Naive thymus-derived CD8-positive, alpha-beta T cell (primary cell): ENCODE data around the gene SLC29A4. TPM values are rescaled to one million over a fixed set of nuclear protein-coding genes. Genes with fewer than 3 reads are reported as not detected.
A peak's percentile ranks its signal among the peaks of the same experiment; 100 is the strongest.
"Not testable (repeated sequence)": the region's sequence is repeated elsewhere in the genome, so short reads cannot be mapped to it uniquely, and the experiment has no call there.

ENCODE experiments used
- ATAC-seq, 2 donors: fragments of 150-1000 bp; cut with Tn5 transposase in 1 of 2; sonication (Bioruptor Pico), chemical (Tn5 transposase) in 1 of 2; 1 replicate in 1 of 2; 2 replicates in 1 of 2; pipeline ENCODE4 v1.10.0; 2021; ENCODE audit warnings: mild to moderate bottlenecking in 2 of 2, moderate library complexity in 2 of 2
- POLR2A ChIA-PET: fragments of 350-600 bp; sonication (Branson Sonifier 250); formaldehyde crosslinking; loops from one replicate; lab custom pipeline; 2021; ENCODE audit warnings: antibody characterized with exemption; lab: Charles Lee
- DNase-seq, 10 donors: peaks; one replicate each; pipeline versions ENCODE4 v3.0.0 to v3.0.0-alpha.2; 2020 to 2022
- H3K27ac Mint-ChIP-seq, 10 donors: one replicate each; pipeline ENCODE4 v1.8.0; 2020 to 2022; ENCODE audit warnings: mild to moderate bottlenecking in 10 of 10, mixed read lengths in 10 of 10, moderate library complexity in 4 of 10, inconsistent platforms in 1 of 10
- H3K27me3 Mint-ChIP-seq, 5 donors: one replicate each; pipeline ENCODE4 v1.8.0; 2021 to 2022; ENCODE audit warnings: mixed read lengths in 5 of 5
- H3K36me3 Mint-ChIP-seq, 3 donors: one replicate each; pipeline ENCODE4 v1.8.0; 2020 to 2022; ENCODE audit warnings: mixed read lengths in 3 of 3, mild to moderate bottlenecking in 2 of 3, inconsistent platforms in 1 of 3
- H3K4me1 Mint-ChIP-seq, 4 donors: one replicate each; pipeline ENCODE4 v1.8.0; 2021 to 2022; ENCODE audit warnings: mixed read lengths in 4 of 4
- H3K4me3 Mint-ChIP-seq, 10 donors: one replicate each; pipeline ENCODE4 v1.8.0; 2020 to 2022; ENCODE audit warnings: mild to moderate bottlenecking in 10 of 10, mixed read lengths in 10 of 10, moderate library complexity in 6 of 10, inconsistent platforms in 1 of 10
- H3K9me3 Mint-ChIP-seq, 9 donors: one replicate each; pipeline ENCODE4 v1.8.0; 2020 to 2022; ENCODE audit warnings: mixed read lengths in 9 of 9, mild to moderate bottlenecking in 3 of 9, inconsistent platforms in 1 of 9, moderate library complexity in 1 of 9
- polyA plus RNA-seq, 3 donors: library from polyadenylated mRNA; unstranded; fragments of 300-500 nt; fragmentation: Illumina TruSeq; gene quantifications; one replicate each; pipeline ENCODE4 v1.2.3, GENCODE V29; 2021
- total RNA-seq, 8 experiments: library from RNA in 2 of 8; stranded (reverse) in 2 of 8; gene quantifications; one replicate each; pipeline ENCODE4 v1.2.3 and lab custom pipeline; 2021 to 2026

The SLC29A4 gene
- total and polyA plus RNA-seq, 5 experiments from 2014 or later = 0.05 to 0.39 (median 0.22) TPM; not detected in 1

DNA sequence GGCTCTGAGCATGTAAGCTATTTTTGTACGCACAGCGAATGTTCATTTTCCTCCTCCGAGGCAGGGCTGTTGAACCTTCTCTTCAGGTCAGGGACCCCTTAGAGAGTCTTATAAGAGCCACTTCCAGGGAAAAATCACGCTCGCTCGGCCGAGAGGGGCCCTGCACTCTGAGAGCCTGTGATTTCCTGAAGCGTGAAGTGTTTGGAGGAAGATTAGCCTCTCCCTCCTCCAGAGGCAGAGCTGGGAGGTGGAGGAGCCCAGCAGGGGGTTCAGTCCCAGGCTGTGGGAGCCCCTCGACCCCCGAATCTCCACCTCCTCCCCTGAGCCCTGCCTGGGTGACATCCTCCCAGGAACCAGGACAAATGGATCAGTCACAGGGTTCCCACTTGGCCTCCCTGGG is 19.7 kb upstream of the SLC29A4 start:
- H3K9me3 Mint-ChIP-seq, H3K36me3 Mint-ChIP-seq, H3K4me1 Mint-ChIP-seq, H3K4me3 Mint-ChIP-seq, DNase-seq, H3K27me3 Mint-ChIP-seq, POLR2A ChIA-PET, H3K27ac Mint-ChIP-seq, ATAC-seq: not testable (repeated sequence)

GRCh38 chr7:5265320-5266190 is 17.2 kb upstream of the SLC29A4 start:
- ATAC-seq = no peak
- H3K27me3 Mint-ChIP-seq = no peaks in the 10 kb centered on the region
- no peaks in the 10 kb centered on the region for H3K4me1 Mint-ChIP-seq
- POLR2A ChIA-PET = no interaction called here
- H3K4me3 Mint-ChIP-seq = no peak overlapping the region
- H3K9me3 Mint-ChIP-seq = no peaks in the 10 kb centered on the region
- peak overlapping the region in 2 of 10 donors; percentile 22 to 28 for H3K27ac Mint-ChIP-seq
- H3K36me3 Mint-ChIP-seq = no peaks in the 10 kb centered on the region
- no peak for DNase-seq

DNA sequence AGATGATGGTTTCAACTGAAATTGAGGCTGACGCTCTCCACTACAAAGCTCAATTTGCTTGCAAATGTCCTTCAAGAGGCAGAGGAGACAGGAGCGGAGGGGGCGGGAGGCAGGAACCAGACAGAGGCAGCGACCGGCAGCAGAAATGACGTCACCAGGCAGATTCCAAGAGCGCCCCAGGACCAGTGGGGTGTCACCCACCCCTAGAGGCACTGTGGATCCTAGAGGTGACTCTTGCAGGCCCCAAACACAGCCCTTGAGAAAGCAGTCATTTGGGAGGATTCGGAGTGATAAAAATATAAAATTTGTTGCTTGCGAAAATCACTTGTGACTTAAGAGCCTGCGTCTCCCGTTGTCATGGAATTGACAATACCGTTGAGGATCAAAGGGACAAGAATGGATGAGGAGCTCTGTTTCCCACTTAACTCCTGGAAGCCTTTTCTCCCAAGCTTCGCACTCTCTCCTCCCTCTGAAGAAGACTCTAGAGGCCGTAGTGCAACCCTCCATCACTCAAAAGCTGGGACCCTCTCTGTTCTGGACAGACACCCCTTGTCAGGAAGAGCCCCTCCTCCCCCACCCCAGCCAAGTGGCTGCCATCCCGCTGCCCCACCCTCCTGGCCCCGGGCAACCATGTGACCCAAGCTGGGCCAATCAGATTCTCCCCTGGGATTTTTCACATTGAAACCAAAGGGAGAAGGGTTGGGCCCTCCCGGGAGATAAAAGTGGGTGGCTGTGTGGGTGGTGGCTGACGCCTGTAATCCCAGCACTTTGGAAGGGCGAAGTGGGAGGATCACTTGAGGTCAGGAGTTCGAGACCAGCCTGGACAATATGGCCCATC is 16.3 kb upstream of the SLC29A4 start:
- H3K4me3 Mint-ChIP-seq = no peak overlapping the region
- H3K27ac Mint-ChIP-seq = no peak overlapping the region
- DNase-seq = no peak
- no peaks in the 10 kb centered on the region for H3K27me3 Mint-ChIP-seq
- no peaks in the 10 kb centered on the region for H3K36me3 Mint-ChIP-seq
- no peak for ATAC-seq
- POLR2A ChIA-PET = no interaction called here
- no peaks in the 10 kb centered on the region for H3K9me3 Mint-ChIP-seq
- no peaks in the 10 kb centered on the region for H3K4me1 Mint-ChIP-seq

DNA sequence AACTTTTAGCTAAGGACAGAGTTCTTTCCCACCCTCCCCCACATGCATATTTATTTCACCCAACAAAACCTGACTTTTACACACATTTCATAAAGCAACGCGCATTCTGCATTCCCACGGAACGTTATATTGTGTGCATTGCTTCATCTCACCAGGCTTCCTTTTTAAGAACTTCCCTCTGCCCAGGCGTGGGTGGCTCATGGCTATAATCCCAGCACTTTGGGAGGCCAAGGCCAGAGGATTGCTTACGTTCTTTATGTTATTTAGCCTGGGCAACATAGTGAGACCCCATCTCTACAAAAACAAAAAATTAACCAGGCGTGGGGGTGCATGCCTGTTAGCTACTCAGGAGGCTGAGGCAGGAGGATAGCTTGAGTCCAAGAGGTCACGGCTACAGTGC is 14.9 kb upstream of the SLC29A4 start:
- POLR2A ChIA-PET, H3K27me3 Mint-ChIP-seq, ATAC-seq, H3K9me3 Mint-ChIP-seq, H3K4me3 Mint-ChIP-seq, H3K27ac Mint-ChIP-seq, H3K4me1 Mint-ChIP-seq, DNase-seq, H3K36me3 Mint-ChIP-seq: not testable (repeated sequence)

DNA sequence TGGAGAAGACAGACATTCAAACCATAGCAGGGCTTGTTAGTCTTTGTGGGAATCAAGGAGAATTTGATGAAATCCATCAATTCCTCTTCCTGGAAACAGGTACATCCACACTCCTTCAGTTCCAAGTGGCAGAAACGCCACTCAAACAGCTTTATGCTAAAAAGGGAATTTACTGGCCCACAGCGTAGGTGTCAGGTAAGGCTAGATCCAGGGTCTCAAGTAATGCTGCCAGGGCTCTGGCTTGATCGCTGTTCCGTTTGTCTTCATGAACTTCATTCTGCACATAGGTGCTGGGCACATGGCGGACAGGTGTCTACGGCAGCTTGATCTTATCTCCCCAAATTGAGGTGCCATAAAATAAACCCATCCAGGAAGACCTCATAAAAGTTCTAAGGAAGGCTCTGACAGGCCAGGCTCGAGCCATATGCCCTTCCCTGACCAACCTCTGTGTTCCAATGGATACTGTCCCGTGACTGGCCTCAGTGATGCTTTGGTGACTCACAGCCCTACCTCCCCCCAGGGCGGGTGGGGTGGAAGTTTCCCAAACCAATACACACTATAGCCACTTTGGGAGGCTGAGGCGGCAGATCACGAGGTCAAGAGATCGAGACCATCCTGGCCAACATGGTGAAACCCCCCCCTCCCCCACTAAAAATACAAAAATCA is 12.6 kb upstream of the SLC29A4 start:
- H3K36me3 Mint-ChIP-seq, H3K27ac Mint-ChIP-seq, H3K9me3 Mint-ChIP-seq, POLR2A ChIA-PET, ATAC-seq, H3K27me3 Mint-ChIP-seq, DNase-seq, H3K4me3 Mint-ChIP-seq, H3K4me1 Mint-ChIP-seq: not testable (repeated sequence)

DNA sequence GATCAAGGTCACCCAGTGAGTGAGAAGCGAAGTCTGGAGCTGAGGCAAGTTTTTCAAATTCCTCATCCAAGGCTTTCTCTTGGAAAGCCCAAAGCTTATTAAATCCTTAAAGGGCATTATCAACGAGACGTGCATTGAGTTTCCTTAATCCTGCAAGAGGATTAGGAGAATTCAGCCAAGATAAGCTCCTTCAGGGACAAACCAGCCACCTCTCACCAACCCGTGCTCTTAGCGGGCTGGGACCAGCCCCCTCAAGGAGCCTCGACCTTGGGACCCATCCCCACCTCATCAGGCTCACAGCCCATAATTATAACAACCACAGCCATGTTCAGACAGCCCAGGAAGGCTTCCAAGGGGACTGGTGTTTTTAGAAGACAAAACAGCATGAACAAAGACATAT is 12.0 kb upstream of the SLC29A4 start:
- H3K27ac Mint-ChIP-seq = no peak overlapping the region
- H3K36me3 Mint-ChIP-seq = no peaks in the 10 kb centered on the region
- peaks cover 0 to 4% (median 0%) of the 10 kb centered on the region in 5 donors for H3K27me3 Mint-ChIP-seq
- H3K4me1 Mint-ChIP-seq = no peaks in the 10 kb centered on the region
- H3K4me3 Mint-ChIP-seq = no peak overlapping the region
- POLR2A ChIA-PET = interaction anchor here (0.7 kb wide), 1 partner anchor 174 kb away, joined by 4 read pairs; no protein-coding TSS in a partner anchor
- no peaks in the 10 kb centered on the region for H3K9me3 Mint-ChIP-seq
- ATAC-seq (no peak), DNase-seq (no peak)

DNA sequence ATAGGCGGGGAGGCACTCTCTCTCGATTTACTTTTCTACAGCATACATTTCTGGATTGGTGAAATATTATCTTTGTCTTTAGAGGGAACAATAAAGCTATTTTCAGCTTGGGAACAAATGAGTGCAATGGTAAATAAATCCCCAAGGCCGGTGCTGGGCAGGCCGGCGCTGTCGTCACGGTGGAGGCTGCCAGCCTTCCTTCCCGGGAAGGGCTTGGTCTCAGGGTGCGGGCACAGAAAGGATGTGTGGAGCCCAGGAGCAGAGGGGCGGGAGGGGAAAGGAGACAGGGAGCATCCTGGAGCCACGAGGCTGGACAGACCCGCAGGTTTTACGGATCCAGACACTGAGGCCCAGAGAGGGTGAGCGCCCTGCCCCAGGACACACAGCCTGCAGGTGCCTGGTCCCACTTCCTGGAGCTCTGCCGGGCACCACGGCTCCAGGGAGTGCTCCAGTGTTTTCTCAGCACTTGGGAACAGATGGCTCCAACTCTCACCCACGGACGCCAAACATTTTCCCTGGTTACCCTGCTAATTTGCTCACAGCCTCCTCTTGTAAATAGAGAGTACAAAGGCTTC is 8.8 kb upstream of the SLC29A4 start:
- peak overlapping the region in 1 of 10 donors; percentile 29 for H3K4me3 Mint-ChIP-seq
- H3K27me3 Mint-ChIP-seq, DNase-seq, H3K36me3 Mint-ChIP-seq, POLR2A ChIA-PET, H3K27ac Mint-ChIP-seq, ATAC-seq, H3K9me3 Mint-ChIP-seq, H3K4me1 Mint-ChIP-seq: not testable (repeated sequence)

- H3K36me3 Mint-ChIP-seq = no peaks in the 10 kb centered on the region
- no peak for ATAC-seq
- no peaks in the 10 kb centered on the region for H3K4me1 Mint-ChIP-seq
- no peaks in the 10 kb centered on the region for H3K9me3 Mint-ChIP-seq
- no peak overlapping the region for H3K4me3 Mint-ChIP-seq
- peaks cover 0 to 6% (median 0%) of the 10 kb centered on the region in 5 donors for H3K27me3 Mint-ChIP-seq
- POLR2A ChIA-PET = no interaction called here
- no peak overlapping the region for H3K27ac Mint-ChIP-seq
- DNase-seq = no peak
Measured at GRCh38 chr7:5274441-5274840, 8.3 kb upstream of the SLC29A4 start.

- H3K36me3 Mint-ChIP-seq, H3K27ac Mint-ChIP-seq, H3K9me3 Mint-ChIP-seq, ATAC-seq, POLR2A ChIA-PET, H3K4me3 Mint-ChIP-seq, DNase-seq, H3K27me3 Mint-ChIP-seq, H3K4me1 Mint-ChIP-seq: not testable (repeated sequence)
Measured at GRCh38 chr7:5274985-5275431, 7.7 kb upstream of the SLC29A4 start.

- H3K4me3 Mint-ChIP-seq, POLR2A ChIA-PET, H3K36me3 Mint-ChIP-seq, H3K27me3 Mint-ChIP-seq, H3K4me1 Mint-ChIP-seq, ATAC-seq, H3K27ac Mint-ChIP-seq, H3K9me3 Mint-ChIP-seq, DNase-seq: not testable (repeated sequence)
Measured at GRCh38 chr7:5275510-5275909, 7.2 kb upstream of the SLC29A4 start.

DNA sequence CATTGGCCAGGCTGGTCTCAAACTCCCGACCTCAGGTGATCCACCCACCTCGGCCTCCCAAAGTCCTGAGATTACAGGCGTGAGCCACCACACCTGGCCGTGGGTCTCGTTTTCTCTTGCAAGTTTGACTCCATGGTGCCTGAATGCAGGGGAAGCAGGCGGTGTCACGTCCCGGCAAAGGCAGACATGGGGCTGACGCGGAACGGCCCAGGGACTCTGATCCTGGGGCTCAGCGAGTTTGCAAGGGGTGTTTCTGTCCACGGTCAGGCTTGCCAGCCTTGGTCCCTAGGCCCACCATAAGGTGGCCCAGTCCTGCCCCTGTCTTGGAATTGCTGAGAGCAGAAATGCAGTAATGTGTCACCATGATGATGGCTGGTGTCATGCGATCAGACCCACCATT is 6.6 kb upstream of the SLC29A4 start:
- H3K9me3 Mint-ChIP-seq, H3K36me3 Mint-ChIP-seq, H3K4me1 Mint-ChIP-seq, ATAC-seq, H3K27ac Mint-ChIP-seq, H3K27me3 Mint-ChIP-seq, DNase-seq, H3K4me3 Mint-ChIP-seq, POLR2A ChIA-PET: not testable (repeated sequence)

- Mint-ChIP-seq H3K27ac (peak overlapping the region in 1 of 10 donors; percentile 15), H3K9me3 (no peaks in the 10 kb centered on the region), H3K27me3 (peaks cover 0 to 11% (median 4%) of the 10 kb centered on the region in 5 donors), H3K36me3 (no peaks in the 10 kb centered on the region), H3K4me1 (no peaks in the 10 kb centered on the region), H3K4me3 (no peak overlapping the region)
- POLR2A ChIA-PET = no interaction called here
- DNase-seq (no peak), ATAC-seq (no peak)
Measured at GRCh38 chr7:5276611-5277010, 6.1 kb upstream of the SLC29A4 start.
